ENCODE results near the gene SRRT.
"Not testable (repeated sequence)": the region's sequence is repeated elsewhere in the genome, so short reads cannot be mapped to it uniquely, and the experiment has no call there.

SRRT gene

GRCh38 chr7:100874577-100875355 lies at the start of gene SRRT:
Gene SRRT (plus strand): TSS chr7:100875103. CDS start chr7:100875591, 488 bp downstream.
- DNase-seq (ENCODE audit: low spot score): peak; percentile 98

- DNase-seq (ENCODE audit: low spot score): no peak
Measured at GRCh38 chr7:100825215-100825671, 49.7 kb upstream of the SRRT start.

GRCh38 chr7:100825751-100826513 lies 49.0 kb upstream of the SRRT start:
- DNase-seq (ENCODE audit: low spot score): no peak

- no peak for DNase-seq (ENCODE audit: low spot score)
Measured at GRCh38 chr7:100826514-100827329, 48.2 kb upstream of the SRRT start.

- DNase-seq (ENCODE audit: low spot score): peak; percentile 95
Measured at GRCh38 chr7:100827330-100828226, 47.3 kb upstream of the SRRT start, which contains the start of gene EPHB4. Gene EPHB4 (minus strand): TSS chr7:100827523. CDS start chr7:100827030, 493 bp downstream.

- no peak for DNase-seq (ENCODE audit: low spot score)
Measured at GRCh38 chr7:100829150-100829716, 45.7 kb upstream of the SRRT start.

- no peak for DNase-seq (ENCODE audit: low spot score)
Measured at GRCh38 chr7:100830396-100830795, 44.5 kb upstream of the SRRT start.

GRCh38 chr7:100832281-100832633 lies 42.6 kb upstream of the SRRT start:
- no peak for DNase-seq (ENCODE audit: low spot score)

- no peak for DNase-seq (ENCODE audit: low spot score)
Measured at GRCh38 chr7:100835903-100836811, 38.7 kb upstream of the SRRT start.

GRCh38 chr7:100836812-100837098 lies 38.1 kb upstream of the SRRT start:
- DNase-seq (ENCODE audit: low spot score): no peak

GRCh38 chr7:100837099-100837836 lies 37.6 kb upstream of the SRRT start:
- DNase-seq (ENCODE audit: low spot score): peak; percentile 91

- no peak for DNase-seq (ENCODE audit: low spot score)
Measured at GRCh38 chr7:100839361-100839760, 35.5 kb upstream of the SRRT start.

- no peak for DNase-seq (ENCODE audit: low spot score)
Measured at GRCh38 chr7:100840470-100841100, 34.3 kb upstream of the SRRT start.

- no peak for DNase-seq (ENCODE audit: low spot score)
Measured at GRCh38 chr7:100847360-100847759, 27.5 kb upstream of the SRRT start.

GRCh38 chr7:100852048-100852872 lies 22.6 kb upstream of the SRRT start, which contains the start of gene SLC12A9:
Gene SLC12A9 (plus strand): TSS chr7:100852713. CDS start chr7:100854198, 1,485 bp downstream.
- DNase-seq (ENCODE audit: low spot score): peak; percentile 92

GRCh38 chr7:100854146-100854895 lies 20.6 kb upstream of the SRRT start:
- DNase-seq (ENCODE audit: low spot score): no peak

- not testable (repeated sequence) for DNase-seq (ENCODE audit: low spot score)
Measured at GRCh38 chr7:100854899-100855298, 20.0 kb upstream of the SRRT start.

All from left forelimb (tissue), 1 donor.